OCI-LY1 (cell line): ENCODE data around the gene GPRC5C.

Experiments used
- H2AFZ ChIP-seq: fragments of 200-600 bp; sonication (generic), shearing (Covaris generic); 2 replicates; pipeline ENCODE4 v1.6.0; 2014; ENCODE audit warnings: antibody characterized with exemption, mild to moderate bottlenecking, low read length
- H3F3A ChIP-seq: fragments of 200-600 bp; sonication (generic), shearing (Covaris generic); 2 replicates; pipeline ENCODE4 v1.6.0; 2014; ENCODE audit warnings: mild to moderate bottlenecking, antibody characterized with exemption, low read length, moderate library complexity; ENCODE audit not compliant: insufficient read depth
- H3K27ac ChIP-seq: fragments of 200-600 bp; sonication (generic); 2 replicates; pipeline ENCODE4 v1.5.1; 2014; ENCODE audit warnings: low read length, mixed run types, mild to moderate bottlenecking, low read depth; ENCODE audit not compliant: poor library complexity, severe bottlenecking
- H3K27me3 ChIP-seq: fragments of 200-600 bp; sonication (generic); 2 replicates; pipeline ENCODE4 v1.6.0; 2014; ENCODE audit warnings: antibody characterized with exemption, mild to moderate bottlenecking, low read length, moderate library complexity; ENCODE audit not compliant: insufficient read depth
- H3K36me3 ChIP-seq: fragments of 200-600 bp; sonication (generic); 2 replicates; pipeline ENCODE4 v1.6.1; 2014; ENCODE audit warnings: mild to moderate bottlenecking, antibody characterized with exemption, low read length, moderate library complexity, mixed read lengths; ENCODE audit not compliant: insufficient read depth
- H3K4me1 ChIP-seq: fragments of 200-600 bp; sonication (generic); 2 replicates; pipeline ENCODE4 v1.5.1; 2014; ENCODE audit warnings: mild to moderate bottlenecking, low read length, moderate library complexity; ENCODE audit not compliant: insufficient read depth, severe bottlenecking
- H3K4me2 ChIP-seq: fragments of 200-600 bp; sonication (generic), shearing (Covaris generic); 2 replicates; pipeline ENCODE4 v1.6.1; 2014; ENCODE audit warnings: low read length
- H3K4me3 ChIP-seq: fragments of 200-600 bp; sonication (generic); 2 replicates; pipeline ENCODE4 v1.5.1; 2014; ENCODE audit warnings: low read length, low read depth, mild to moderate bottlenecking, mixed read lengths; ENCODE audit not compliant: poor library complexity, severe bottlenecking
- H3K79me2 ChIP-seq: fragments of 200-600 bp; shearing (Covaris generic); 2 replicates; pipeline ENCODE4 v1.6.1; 2016; ENCODE audit warnings: mixed run types, low read length, mixed read lengths; ENCODE audit not compliant: insufficient read depth
- H3K9ac ChIP-seq: fragments of 200-600 bp; sonication (generic), shearing (Covaris generic); 2 replicates; pipeline ENCODE4 v1.6.1; 2014; ENCODE audit warnings: mild to moderate bottlenecking, low read length, mixed read lengths
- H3K9me2 ChIP-seq: fragments of 200-600 bp; sonication (generic), shearing (Covaris generic); 2 replicates; pipeline ENCODE4 v1.6.1; 2014; ENCODE audit warnings: low read depth, mild to moderate bottlenecking, low read length, mixed read lengths
- H3K9me3 ChIP-seq: fragments of 200-600 bp; shearing (Covaris generic); 2 replicates; pipeline ENCODE4 v1.6.1; 2014; ENCODE audit warnings: low read length, mixed read lengths
- H4K20me1 ChIP-seq: fragments of 200-600 bp; sonication (generic), shearing (Covaris generic); 2 replicates; pipeline ENCODE4 v1.6.0; 2016; ENCODE audit warnings: mild to moderate bottlenecking, low read length; ENCODE audit not compliant: insufficient read depth
- EZH2 ChIP-seq: fragments of 200-600 bp; sonication (generic), shearing (Covaris generic); IDR thresholded peaks from 2 replicates; pipeline ENCODE4 v1.8.0; 2017; ENCODE audit warnings: borderline replicate concordance, mixed run types, mild to moderate bottlenecking, antibody characterized with exemption, low read length, moderate library complexity, mixed read lengths
- TF ChIP-seq, protein P1 (sequence below): fragments of 200-600 bp; sonication (generic), shearing (Covaris generic); IDR thresholded peaks from 2 replicates; pipeline ENCODE4 v1.5.1; 2017; ENCODE audit warnings: mild to moderate bottlenecking, antibody characterized with exemption, low read length, moderate library complexity, mixed read lengths

Gene GPRC5C

DNA sequence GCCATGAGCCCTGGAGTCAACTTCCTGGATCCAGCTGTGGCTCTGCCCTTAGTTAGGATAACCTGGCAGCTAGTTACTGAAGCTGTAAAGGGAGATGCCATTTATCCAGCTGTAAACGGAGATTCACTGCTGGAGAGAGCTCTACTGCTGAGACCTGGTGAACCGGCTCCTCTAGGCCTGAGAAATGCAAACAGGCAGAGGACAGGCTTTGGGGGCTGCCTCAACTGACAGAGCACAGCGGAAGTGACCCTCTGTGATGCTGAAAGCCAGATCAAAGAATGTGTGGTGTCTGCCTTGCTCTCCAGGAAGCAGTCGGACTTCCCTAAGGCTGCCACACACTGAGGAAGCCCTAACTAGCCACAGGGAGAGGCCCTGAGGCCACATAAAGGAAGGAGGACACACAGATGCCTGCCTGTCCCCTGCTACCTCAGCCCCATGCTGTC lies 21.9 kb upstream of the GPRC5C start:
- Histone ChIP-seq H3K36me3 (no peaks in the 10 kb centered on the region), H3K9me2 (no peaks in the 10 kb centered on the region), H3K27me3 (no peaks in the 10 kb centered on the region), H2AFZ (no peak overlapping the region), H3K4me2 (no peak overlapping the region), H3K79me2 (no peaks in the 10 kb centered on the region), H3K4me3 (no peak overlapping the region), H3K9ac (no peak overlapping the region), H3F3A (no peaks in the 10 kb centered on the region), H3K4me1 (no peaks in the 10 kb centered on the region), H3K9me3 (no peaks in the 10 kb centered on the region), H4K20me1 (no peaks in the 10 kb centered on the region), H3K27ac (no peak overlapping the region)
- TF ChIP-seq, protein P1, sequence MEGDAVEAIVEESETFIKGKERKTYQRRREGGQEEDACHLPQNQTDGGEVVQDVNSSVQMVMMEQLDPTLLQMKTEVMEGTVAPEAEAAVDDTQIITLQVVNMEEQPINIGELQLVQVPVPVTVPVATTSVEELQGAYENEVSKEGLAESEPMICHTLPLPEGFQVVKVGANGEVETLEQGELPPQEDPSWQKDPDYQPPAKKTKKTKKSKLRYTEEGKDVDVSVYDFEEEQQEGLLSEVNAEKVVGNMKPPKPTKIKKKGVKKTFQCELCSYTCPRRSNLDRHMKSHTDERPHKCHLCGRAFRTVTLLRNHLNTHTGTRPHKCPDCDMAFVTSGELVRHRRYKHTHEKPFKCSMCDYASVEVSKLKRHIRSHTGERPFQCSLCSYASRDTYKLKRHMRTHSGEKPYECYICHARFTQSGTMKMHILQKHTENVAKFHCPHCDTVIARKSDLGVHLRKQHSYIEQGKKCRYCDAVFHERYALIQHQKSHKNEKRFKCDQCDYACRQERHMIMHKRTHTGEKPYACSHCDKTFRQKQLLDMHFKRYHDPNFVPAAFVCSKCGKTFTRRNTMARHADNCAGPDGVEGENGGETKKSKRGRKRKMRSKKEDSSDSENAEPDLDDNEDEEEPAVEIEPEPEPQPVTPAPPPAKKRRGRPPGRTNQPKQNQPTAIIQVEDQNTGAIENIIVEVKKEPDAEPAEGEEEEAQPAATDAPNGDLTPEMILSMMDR: no peak
- no peak for TF ChIP-seq EZH2

DNA sequence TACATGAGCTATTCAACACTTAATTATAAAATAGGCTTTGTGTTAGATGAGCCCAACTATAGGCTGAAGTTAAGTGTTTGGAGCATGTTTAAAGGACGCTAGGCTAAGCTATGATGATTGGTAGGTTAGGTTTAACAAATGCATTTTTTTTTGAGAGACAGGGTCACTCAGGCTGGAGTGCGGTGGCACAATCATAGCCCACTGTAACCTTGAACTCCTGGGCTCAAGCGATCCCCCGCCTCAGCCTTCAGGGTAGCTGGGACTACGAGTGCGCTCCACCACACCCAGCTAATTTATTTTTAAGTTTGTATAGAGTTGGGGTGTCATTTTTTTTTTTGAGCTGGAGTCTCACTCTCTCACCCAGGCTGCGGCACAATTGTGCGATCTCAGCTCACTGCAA lies 19.3 kb upstream of the GPRC5C start:
- Histone ChIP-seq H3K4me1 (no peaks in the 10 kb centered on the region), H4K20me1 (no peaks in the 10 kb centered on the region), H3K9ac (no peak overlapping the region), H3F3A (no peaks in the 10 kb centered on the region), H3K4me3 (no peak overlapping the region), H3K27ac (no peak overlapping the region), H3K9me3 (no peaks in the 10 kb centered on the region), H3K79me2 (no peaks in the 10 kb centered on the region), H3K27me3 (no peaks in the 10 kb centered on the region), H3K36me3 (no peaks in the 10 kb centered on the region), H3K4me2 (no peak overlapping the region), H3K9me2 (no peaks in the 10 kb centered on the region), H2AFZ (no peak overlapping the region)
- TF ChIP-seq EZH2: no peak
- TF ChIP-seq, protein P1: no peak

DNA sequence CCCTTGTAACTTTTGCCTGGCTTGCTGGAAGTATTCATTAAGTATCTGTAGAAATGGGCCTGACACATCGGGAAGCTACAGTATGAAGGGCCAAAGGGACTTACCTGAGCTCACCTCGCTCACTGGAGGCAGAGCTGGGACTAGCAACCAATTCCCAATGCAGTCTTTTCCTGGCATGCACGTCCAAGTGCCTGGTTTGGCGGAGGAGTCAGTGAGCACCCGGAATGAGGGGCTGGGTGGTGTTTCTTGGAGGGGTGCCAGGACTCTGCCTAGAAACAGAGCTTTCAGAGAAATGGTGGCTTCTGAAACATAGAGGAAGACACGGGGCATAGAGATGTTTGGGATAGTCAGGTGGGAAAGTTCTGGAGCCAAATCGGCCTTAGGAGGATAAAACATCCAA lies 18.4 kb upstream of the GPRC5C start:
- H3K27me3 ChIP-seq: no peaks in the 10 kb centered on the region
- no peak overlapping the region for H3K4me3 ChIP-seq
- H3F3A ChIP-seq: no peaks in the 10 kb centered on the region
- H3K4me1 ChIP-seq: no peaks in the 10 kb centered on the region
- H3K79me2 ChIP-seq: no peaks in the 10 kb centered on the region
- H3K9me2 ChIP-seq: no peaks in the 10 kb centered on the region
- H3K9me3 ChIP-seq: no peaks in the 10 kb centered on the region
- no peak overlapping the region for H2AFZ ChIP-seq
- H3K36me3 ChIP-seq: no peaks in the 10 kb centered on the region
- no peak overlapping the region for H3K9ac ChIP-seq
- TF ChIP-seq, protein P1: no peak
- TF ChIP-seq EZH2: no peak
- H4K20me1 ChIP-seq: no peaks in the 10 kb centered on the region
- no peak overlapping the region for H3K27ac ChIP-seq
- no peak overlapping the region for H3K4me2 ChIP-seq
